NCI-H510A treated with DMSO at 0.1 percent for 48 hours (cell line): ENCODE results near the gene CTTNBP2NL.

Experiments used
- DNase-seq: peaks from one replicate; lab custom pipeline; 2025; lab: John Stamatoyannopoulos, UW

The CTTNBP2NL gene, protein sequence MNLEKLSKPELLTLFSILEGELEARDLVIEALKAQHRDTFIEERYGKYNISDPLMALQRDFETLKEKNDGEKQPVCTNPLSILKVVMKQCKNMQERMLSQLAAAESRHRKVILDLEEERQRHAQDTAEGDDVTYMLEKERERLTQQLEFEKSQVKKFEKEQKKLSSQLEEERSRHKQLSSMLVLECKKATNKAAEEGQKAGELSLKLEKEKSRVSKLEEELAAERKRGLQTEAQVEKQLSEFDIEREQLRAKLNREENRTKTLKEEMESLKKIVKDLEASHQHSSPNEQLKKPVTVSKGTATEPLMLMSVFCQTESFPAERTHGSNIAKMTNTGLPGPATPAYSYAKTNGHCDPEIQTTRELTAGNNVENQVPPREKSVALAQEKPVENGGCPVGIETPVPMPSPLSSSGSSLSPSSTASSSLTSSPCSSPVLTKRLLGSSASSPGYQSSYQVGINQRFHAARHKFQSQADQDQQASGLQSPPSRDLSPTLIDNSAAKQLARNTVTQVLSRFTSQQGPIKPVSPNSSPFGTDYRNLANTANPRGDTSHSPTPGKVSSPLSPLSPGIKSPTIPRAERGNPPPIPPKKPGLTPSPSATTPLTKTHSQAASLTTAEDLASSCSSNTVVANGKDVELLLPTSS

DNA sequence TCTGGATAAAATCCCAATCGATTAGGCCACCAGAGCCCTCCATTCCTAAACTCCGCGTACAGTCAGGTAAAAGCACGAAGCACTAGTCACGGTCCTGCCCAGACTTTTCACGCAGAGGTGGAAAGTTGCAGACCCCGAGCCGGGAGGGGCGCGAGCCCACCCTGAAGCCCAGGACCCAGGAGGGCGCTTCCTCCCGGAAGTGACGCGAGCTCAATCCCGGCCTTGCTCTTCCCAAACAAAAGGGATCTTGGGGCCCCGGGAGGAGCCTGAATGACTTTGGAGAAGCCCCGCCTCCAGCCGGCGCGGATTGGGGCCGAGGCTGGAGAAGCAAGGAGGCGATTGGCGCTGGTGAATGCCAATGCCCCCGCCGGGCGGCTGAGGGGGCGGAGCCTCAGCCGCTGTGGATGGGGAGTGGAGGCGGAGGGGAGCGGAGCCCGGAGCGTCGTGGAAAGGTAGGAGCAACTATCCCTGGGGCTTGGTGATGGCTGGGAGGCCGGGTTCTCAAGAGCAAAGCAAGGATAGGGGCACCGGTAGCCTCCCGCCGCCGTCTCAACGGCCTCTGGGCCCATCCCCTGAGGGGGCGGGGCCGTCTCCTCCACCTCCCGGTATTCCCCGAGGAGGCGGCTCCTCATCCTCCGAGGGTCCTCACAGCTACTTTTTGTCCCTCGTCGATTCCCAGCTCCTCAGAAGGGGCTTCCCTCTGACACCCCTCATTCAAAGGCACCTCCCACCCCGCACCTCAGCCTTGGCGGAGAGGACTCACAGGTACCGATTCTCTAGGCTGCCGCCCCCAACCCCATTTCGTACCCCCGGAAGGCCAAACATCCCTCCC, at the start of gene CTTNBP2NL:
TSS of gene CTTNBP2NL (plus strand) at position 394 of the 832 bp plus-strand sequence. CDS start 19,952 bp downstream, outside the sequence.
- DNase-seq: peak; percentile 97

DNA sequence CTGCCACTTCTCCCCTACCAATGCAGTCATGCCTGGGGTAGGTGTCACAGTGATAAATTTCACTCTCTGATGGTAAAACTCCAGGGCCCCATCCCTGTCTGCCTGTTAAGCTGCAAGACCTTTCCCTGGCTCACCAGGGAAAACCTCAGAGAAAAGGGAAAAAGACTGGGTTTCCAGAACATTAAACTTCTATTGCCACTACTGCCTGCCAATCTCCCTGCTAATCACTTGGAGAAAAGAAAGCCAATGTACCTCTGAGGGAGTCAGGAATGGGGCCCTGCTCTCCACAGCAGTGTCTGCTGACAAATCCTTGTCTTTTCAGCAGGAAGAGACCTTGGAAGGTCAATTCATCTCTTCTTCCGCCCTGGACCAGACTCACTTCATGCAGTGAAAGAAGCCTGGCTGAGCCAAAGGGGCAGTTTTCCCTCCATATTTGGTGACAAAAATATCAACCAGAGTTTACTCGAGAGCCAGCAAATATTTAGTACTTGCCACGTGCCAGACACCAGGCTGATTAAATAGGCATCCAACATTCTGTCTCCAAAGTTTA, 49.1 kb upstream of the CTTNBP2NL start:
- DNase-seq: no peak

DNA sequence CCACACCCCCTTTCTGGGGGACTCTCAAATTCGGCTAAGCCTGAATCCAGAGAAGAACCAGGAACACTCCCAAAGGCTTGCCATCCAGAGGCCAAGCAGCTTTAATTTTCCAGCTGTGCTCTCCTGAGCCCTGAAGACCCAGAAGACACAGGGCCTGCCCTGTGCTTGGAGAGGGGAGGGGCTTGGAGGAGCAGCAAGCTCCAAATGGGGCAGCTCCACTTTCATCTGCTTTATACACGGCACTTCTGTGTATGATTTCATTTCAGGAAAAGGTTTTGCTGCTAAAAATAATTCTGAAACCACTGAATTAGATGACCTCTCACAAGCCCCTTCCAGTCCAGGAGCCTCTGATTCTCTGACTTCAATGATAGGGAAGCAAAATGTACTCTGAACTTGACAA, 39.2 kb upstream of the CTTNBP2NL start:
- DNase-seq: no peak

DNA sequence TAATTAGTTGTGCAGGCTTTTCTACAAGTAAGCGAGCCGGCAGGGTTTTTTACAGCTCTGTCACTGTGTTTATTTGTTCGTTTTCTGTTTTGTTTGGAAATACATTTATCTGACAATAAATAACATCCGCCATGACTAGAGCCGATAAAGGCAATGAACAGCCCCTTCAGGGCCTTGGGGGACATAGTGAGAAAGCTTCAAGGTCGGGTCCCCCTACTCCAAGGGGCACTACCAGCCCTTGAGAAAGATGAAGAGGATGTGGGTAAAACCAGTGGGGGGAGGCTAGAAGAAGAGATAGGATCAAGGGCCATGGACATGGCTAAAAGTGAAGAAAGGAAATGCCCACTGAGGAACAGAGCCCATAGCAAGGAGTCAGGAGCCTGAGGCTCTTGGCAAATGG, 38.5 kb upstream of the CTTNBP2NL start:
- DNase-seq: no peak

DNA sequence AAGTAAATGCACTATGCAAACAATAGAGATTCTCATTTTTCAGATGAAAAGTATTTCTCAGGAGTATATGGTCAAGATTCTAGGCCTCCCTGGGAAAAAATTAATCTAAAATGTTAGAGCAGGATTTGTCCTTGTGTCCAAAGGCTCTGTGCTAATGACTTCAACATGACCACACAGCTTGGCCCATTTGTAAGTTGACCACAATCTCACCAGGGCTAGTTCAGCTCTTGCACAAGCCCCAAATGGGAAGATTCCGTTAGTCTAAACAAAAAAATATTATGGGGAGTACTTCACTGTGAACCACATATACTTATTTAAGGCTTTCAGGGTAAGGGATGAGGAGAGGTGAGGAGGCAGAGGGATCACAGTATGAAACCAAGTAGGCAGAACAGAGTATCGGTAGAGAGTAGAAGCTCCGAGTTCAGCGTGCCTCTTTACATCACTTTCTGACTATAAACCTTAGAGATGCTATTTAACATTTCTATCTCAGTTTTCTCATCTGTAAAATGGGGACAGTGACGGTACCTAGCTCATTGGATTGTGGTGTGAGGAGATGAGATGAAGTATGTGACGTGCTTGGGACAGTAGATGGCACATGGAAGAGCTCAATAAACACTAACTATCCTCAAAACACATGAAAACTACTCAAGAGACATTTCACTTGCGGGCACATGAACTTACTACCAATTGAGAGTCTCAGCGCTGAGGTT, 37.8 kb upstream of the CTTNBP2NL start:
- no peak for DNase-seq

DNA sequence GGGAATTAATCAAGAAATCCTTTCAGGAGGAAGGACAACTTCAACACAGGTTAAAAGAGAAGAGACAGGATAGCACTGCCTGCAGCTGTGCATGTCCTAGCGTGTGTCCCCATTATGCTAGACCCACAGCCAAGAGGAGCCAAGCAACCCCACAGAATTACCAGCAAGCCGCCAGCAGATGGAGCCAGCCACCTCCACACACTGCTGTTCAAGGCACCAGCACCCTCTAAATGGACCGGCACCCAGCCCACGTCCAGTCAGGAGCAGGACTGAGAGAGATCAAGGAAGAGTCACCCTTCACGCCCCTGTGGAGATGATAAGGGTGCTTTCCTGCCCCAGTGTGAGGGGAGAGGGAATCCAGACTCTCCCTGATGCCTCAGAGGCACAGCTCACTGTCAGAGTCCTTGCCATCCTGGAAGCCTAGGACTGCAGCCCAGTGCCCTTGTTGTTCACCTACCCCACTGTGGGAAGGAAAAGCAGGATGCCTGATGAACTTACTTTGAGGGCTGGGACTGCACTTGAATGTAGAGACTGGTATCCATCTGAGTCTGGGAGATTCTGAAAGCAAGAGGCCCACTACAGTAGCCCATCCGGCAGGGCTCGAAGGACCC, 37.1 kb upstream of the CTTNBP2NL start:
- peak; percentile 44 for DNase-seq

DNA sequence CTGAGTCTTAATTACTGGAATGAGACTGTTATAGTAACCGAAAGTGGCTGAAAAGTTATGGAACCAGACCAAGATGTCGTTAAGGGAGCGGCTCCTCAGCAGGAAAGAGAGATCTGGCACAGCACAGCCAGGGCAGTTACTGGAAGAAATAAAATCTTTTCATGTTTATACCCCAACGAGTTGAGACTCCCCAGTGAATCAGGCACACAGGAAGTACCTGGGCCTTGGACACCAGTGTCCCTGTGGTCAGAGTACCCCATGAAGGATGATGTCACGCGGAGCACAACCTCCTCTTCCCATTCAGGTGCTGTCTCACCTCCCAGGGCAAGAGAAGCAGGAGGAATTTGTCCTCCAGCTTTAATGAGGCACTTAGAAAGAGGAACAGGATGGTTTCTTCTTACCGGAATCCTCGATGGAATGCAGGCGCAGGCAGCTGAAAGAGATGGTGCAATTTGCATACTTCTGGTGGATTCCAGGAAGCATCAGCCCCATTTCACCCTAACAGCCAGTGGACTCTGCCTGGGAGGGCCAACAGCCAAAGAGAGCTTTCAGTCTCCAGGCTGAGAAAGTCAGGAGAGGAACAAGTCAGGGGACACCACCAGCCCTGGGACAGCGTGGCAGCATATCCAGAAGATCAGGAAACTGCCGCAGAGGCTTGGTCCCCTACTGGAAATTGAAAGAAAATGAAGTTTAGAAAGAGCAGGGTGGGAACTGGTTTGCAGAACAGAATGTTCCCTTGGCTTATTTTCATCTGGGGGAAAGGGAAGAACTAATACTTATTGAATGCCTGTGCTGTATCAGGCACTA, 35.9 kb upstream of the CTTNBP2NL start:
- no peak for DNase-seq

DNA sequence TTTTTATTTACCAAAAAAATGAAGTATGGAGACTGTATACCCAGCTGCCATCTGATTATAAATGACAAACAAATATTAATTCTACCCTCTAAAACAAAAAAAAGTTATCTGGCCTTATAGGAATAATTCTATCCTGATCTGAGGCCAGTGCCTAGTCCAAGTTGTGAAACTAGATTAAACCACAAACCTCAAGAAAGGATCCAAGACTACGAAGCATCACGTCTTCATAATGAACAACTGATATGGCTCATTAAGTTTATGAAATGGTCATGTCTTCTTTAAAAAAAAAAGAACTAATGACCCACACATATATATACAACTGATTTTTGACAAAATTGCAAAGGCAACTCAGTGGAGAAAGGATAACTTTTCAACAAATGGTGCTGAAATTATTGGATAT, 32.4 kb upstream of the CTTNBP2NL start:
- no peak for DNase-seq

DNA sequence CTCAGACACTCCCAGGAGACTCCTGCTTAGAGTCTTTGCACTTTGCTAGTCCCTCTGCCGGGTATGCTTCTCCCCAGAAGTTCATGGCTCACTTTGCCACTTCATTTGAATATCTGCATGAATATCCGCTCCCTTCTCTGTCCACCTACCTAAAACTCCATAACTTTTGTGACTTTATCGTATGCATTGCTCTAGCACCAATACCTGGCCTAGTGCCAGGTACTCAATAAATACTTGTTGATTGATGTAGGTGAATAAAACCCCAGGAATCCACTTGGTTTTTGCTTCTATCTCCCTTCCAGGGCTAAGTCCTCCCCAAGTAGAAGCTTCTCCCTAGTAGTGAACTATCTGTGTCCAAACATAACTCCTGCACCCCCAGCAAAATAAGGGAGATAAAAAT, 27.8 kb upstream of the CTTNBP2NL start:
- DNase-seq: no peak

DNA sequence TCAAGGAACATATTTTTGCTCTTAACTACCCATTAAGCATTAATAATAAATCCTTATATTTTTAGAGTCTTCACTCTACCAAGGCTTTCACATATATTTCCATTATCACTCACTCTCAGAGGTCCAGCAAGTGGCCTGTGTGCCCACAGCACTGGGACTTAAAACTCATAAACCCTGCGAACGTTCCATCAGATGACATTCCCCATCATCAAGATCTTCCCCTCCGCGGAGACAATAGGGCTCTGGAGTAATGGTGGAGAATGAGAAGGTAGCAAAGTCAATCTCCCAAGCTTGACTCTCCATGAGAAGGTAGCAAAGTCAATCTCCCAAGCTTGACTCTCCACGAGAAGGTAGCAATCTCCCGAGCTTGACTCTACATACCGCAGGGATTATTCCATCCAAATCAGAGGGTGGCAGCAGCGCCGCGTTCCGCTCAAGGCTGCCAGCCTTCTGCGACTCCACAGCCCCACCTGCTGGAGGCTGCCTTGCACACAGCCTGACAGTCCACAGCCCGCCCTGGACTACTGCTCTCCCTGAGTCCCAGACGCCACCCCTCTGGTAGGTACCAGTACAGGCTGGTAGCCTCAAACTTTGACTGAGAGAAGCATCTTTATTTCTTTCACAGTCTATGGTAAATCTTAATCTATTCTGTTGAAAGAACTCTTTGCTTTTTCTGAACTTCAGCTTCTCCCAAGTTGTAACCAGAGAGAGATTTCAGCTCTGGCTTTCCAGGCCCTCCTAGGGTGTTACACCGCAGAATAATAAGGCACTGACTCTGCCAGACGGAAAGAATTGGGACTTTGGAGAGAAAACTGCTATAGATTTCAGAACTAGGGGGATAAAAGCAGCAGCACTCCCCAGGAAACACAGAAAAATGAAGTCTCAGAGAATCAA, 26.4 kb upstream of the CTTNBP2NL start:
- peak; percentile 76 for DNase-seq

DNA sequence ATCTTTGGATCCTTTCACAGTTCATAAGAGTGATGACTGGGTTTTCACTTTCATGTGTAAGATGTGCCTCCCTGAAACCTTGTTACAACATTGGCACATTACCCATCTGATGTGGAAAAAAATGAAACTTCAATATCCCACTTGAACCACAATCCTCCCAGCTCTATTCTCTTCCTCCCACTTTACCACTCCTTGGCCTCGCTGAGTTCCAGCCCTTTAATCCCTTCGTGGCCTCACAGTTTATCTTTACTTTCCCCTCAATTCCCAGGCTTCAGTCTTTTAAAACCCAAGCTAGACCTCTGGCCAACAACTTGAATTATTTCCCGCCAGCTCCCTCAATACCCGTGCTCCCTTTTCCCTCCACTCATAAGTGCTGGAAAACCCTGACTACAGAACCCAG, 25.0 kb upstream of the CTTNBP2NL start:
- no peak for DNase-seq

DNA sequence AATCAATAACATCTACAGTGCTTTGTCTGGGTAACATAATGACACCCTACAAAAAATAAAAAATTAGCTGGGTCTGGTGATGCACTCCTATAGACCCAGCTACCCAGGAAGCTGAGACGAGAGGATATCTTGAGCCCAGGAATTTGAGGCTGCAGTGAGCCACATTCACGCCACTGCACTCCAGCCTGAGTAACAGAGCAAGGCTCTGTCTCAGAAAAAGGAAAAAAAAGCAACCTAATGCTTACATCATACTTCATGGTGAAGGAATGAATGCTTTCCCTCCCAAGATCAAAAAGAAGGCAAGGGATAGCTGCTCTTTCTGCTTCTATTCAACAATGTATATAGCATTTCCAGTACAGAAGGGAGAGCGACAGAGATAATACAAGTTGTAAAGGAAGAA, 24.2 kb upstream of the CTTNBP2NL start:
- DNase-seq: no peak

DNA sequence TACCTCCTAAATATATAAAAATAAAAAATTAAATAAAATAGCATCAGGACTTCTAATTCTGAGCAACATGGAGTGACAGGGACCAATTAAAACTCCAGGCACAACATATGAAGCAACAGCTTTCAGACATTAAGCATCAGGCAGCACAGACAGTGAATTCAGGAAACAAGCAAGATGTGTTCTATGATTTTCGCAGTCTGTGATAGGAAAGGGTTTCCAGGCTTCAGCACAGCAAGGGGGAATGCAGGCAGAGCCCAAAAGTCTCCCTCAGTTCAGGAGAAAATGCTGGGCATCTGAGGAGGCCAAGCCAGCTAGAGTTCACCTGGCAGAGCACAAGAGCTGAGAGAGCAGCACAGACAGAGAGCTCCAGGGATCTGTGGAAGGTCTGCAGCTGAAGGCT, 22.2 kb upstream of the CTTNBP2NL start:
- DNase-seq: no peak

DNA sequence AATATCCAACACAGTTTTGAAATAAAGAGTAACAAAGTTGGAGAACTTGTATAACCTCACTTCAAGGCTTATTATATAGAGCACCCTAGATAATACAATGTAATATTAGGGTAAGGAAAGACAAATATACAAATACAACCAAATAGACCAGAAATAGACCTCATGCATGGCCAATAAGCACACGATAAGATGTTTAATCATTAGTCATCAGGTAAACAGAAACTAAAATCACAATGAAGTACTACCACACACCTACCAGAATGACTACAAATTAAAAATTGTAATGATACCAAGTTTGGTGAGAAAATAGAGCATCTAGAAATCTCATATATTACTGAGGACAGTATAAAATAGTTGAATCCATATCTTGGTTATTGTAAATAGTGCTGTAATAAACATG, 20.3 kb upstream of the CTTNBP2NL start:
- no peak for DNase-seq

DNA sequence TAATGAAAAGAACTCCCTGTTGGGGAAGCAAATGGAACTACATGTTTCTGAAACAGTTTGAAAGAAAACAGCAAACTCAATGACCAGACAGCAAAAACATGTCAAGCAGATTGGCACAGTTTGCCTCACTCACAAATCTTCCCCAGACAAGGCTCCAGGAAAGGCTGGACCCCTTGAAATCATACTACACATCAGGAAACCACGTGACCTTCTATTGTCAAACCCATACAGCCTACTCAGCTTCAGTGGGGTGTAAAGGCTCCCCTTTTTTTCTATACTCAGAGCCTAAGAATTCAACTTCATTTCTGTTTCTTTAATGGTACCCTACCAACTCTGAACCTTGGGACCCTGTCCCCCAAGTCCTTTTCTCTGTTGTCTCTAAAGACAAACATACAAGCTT, 15.7 kb upstream of the CTTNBP2NL start:
- no peak for DNase-seq

DNA sequence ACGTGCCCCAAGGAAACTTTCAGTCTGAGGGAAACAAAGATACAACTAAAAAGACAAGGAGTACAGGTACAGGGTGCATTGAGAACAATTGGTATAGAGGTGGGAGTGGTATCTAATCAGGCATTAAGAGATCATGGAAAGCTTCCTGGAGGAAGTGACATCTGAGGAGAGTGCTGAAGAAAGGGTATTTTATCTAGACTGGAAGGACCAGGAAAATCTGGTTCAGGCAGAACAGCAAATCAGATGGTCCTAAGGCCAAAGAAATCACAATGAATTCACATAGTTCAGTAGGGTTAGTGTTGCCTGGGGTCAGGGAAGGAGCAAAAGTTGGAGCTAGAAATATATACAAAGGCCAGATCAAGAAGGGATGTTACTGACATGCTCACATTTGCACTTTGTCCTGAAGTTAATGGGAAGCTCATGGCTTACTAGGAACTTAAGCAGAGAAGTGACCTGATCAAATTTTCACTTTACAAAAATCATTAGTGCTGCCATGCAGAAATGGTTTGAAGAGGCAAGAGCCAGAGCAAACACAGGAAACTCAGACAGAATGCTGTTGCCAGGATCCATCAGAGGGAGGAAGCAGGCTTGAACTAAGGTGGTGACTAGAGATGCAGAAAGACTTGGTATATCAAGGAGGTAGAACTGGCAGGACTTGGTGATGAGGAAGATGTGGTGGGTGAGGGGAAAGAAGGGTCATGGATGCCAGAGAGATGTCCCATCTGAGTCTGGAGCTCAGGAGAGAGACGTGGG, 14.5 kb upstream of the CTTNBP2NL start:
- no peak for DNase-seq

DNA sequence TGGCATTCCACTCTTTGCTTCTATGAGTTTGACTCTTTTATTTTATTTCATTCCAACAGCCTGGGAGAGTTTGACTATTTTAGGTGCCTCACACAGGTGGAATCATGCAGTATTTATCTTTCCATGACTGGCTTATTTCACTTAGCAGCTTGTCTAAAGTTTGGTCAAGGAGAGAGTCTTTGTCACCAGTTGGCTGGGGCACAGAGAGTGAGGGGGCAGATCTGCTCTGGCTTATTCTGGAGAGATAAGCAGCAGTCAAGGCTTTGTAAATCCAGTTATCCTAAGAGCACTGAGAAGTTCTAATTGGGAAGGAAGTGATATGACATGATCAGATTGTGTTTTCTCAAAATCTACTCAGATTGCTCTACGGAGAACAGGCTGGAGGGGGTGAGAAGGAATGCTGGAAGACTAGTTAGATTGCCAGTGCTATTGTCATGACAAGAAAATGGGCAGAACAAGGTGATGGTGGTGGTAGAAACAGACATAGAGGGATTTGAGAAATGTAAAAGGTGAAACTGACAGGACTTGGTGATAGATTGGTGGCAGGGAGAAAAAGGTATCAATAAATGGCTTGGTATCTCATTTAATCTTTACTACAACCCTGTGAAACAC, 12.1 kb upstream of the CTTNBP2NL start:
- DNase-seq: no peak

DNA sequence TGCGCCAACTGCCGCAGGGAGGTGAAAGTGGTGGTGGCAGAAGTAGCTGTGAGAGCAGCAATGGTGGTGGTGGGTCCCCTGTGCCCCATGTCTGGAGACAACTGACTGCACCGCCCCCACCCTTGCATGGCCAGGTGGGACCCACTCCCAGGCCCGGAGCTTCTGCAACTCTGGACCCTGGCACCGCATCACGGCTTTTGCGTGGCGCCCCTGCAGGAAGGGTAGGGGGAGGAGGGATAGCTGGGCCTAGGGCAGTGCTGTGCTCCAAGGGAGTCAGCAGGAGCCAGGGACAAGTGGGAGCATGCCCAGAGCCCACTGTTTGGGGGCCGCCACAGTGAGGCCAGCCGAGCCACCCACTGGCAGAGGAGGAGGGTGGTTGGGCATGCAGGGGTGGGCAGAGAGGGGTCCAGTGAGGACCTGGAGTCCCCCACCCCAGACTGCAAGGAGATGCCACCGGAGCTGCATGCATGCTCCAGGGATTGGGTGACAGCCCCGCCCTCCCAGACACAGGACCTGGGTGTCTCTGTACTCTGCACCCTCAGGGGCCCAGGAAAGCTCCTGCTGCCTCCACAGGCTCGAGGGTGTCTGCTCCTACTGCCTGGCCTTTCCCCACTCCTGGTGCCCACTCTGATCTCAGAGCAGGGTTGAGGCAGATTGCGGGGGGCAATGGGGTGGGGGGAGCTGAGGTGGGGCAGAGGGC, 9.8 kb upstream of the CTTNBP2NL start:
- DNase-seq: no peak
